Ovary (tissue), 3 donors: Measurements from ENCODE around the gene EZH1.

Experiments used
- POLR2A ChIP-seq: fragments of 450-650 bp; IDR thresholded peaks from one replicate; pipeline ENCODE4 v1.6.1; 2017; ENCODE audit warnings: antibody characterized with exemption, mild to moderate bottlenecking, moderate library complexity
- TF ChIP-seq, protein P1 (sequence below), 3 donors: fragments of 450-650 bp in 2 of 3; fragments of 200-600 bp in 1 of 3; IDR thresholded peaks; one replicate each; pipeline versions ENCODE4 v1.5.1 to v1.8.0; 2016 to 2022; ENCODE audit warnings: antibody characterized with exemption in 3 of 3, mild to moderate bottlenecking in 1 of 3
- donor health status: DM: no; HTN: no; CAD: no.

DNA sequence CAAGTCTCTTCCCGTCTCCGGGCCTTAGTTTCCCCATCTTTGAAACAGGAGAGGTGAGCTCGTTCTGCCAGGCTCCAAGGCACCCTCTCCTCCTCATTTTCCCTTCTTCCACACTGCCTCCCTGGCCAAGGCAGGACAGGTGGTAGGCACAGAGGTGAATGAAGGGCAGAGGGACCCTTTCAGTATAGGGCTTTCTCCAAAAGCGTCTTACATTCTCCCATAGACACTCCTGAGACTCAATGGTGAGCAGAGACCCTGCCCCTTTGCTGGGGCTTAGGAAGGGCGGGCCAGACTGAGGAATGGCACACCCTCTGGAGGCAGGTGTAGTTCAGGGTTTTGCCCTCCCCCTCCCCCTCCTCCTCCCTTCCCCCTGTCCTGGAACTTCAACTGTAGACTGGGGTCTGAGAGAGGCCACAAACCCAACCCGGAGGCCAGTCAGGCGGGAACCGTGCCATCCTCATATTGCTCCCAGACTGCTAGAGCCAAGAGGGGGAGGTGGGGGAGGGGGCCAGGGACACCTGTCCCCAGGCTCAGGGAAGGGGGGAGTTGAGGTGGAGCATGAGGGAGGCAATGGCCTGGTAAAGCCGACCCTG is 70.0 kb downstream of the EZH1 start:
- TF ChIP-seq POLR2A, result no peak
- TF ChIP-seq, protein P1, sequence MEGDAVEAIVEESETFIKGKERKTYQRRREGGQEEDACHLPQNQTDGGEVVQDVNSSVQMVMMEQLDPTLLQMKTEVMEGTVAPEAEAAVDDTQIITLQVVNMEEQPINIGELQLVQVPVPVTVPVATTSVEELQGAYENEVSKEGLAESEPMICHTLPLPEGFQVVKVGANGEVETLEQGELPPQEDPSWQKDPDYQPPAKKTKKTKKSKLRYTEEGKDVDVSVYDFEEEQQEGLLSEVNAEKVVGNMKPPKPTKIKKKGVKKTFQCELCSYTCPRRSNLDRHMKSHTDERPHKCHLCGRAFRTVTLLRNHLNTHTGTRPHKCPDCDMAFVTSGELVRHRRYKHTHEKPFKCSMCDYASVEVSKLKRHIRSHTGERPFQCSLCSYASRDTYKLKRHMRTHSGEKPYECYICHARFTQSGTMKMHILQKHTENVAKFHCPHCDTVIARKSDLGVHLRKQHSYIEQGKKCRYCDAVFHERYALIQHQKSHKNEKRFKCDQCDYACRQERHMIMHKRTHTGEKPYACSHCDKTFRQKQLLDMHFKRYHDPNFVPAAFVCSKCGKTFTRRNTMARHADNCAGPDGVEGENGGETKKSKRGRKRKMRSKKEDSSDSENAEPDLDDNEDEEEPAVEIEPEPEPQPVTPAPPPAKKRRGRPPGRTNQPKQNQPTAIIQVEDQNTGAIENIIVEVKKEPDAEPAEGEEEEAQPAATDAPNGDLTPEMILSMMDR (IDR thresholded peaks at IDR 0.05), result no peak
